Glutamatergic neuron (in vitro differentiated cells): ENCODE results near the gene CSAD. TPM values are rescaled to one million over a fixed set of nuclear protein-coding genes. Genes with fewer than 3 reads are reported as not detected.
A peak's percentile ranks its signal among the peaks of the same experiment; 100 is the strongest.

ENCODE experiments used
- DNase-seq: peaks from one replicate; pipeline ENCODE4 v3.0.0; 2022
- H3K27ac Mint-ChIP-seq: one replicate; pipeline ENCODE4 v1.8.0; 2020; ENCODE audit warnings: mild to moderate bottlenecking, mixed read lengths, inconsistent platforms; ENCODE audit not compliant: unreplicated experiment
- H3K27me3 Mint-ChIP-seq: one replicate; pipeline ENCODE4 v1.8.0; 2020; ENCODE audit warnings: mild to moderate bottlenecking, moderate library complexity, mixed read lengths, inconsistent platforms; ENCODE audit not compliant: unreplicated experiment
- H3K36me3 Mint-ChIP-seq: one replicate; pipeline ENCODE4 v1.8.0; 2020; ENCODE audit warnings: mild to moderate bottlenecking, mixed read lengths, inconsistent platforms; ENCODE audit not compliant: unreplicated experiment
- H3K4me1 Mint-ChIP-seq: one replicate; pipeline ENCODE4 v1.8.0; 2020; ENCODE audit warnings: mild to moderate bottlenecking, low read depth, mixed read lengths, inconsistent platforms; ENCODE audit not compliant: unreplicated experiment
- H3K4me3 Mint-ChIP-seq: one replicate; pipeline ENCODE4 v1.8.0; 2020; ENCODE audit warnings: mild to moderate bottlenecking, mixed read lengths, inconsistent platforms; ENCODE audit not compliant: unreplicated experiment
- H3K9me3 Mint-ChIP-seq: one replicate; pipeline ENCODE4 v1.8.0; 2020; ENCODE audit warnings: mild to moderate bottlenecking, moderate library complexity, mixed read lengths, inconsistent platforms; ENCODE audit not compliant: unreplicated experiment
- CTCF ChIP-seq: fragments of 200-600 bp; sonication (generic); IDR thresholded peaks from one replicate; pipeline ENCODE4 v1.5.0; 2021; ENCODE audit not compliant: partially characterized antibody, unreplicated experiment
- total RNA-seq: library from RNA; stranded (reverse); fragmentation: NEBNext Ultra II Directional; extraction: Animal tissue kit (Norgen Biotek cat#: 25700); gene quantifications from one replicate; pipeline ENCODE4 v1.2.1, GENCODE V29; 2021; ENCODE audit not compliant: unreplicated experiment

Gene CSAD
- total RNA-seq, 1 donor from 2014 or later = 34.5 TPM

GRCh38 chr12:53221203-53222080 lies 40.7 kb upstream of the CSAD start:
- peaks cover 15% of the 10 kb centered on the region for H3K9me3 Mint-ChIP-seq
- peaks cover 28% of the 10 kb centered on the region for H3K27me3 Mint-ChIP-seq
- H3K4me3 Mint-ChIP-seq = peak overlapping the region; percentile 89
- H3K4me1 Mint-ChIP-seq = peaks cover 13% of the 10 kb centered on the region
- no peaks in the 10 kb centered on the region for H3K36me3 Mint-ChIP-seq
- peak; percentile 71 for DNase-seq
- TF ChIP-seq CTCF = no peak
- no peak overlapping the region for H3K27ac Mint-ChIP-seq

- DNase-seq = peak; percentile 75
- Mint-ChIP-seq H3K36me3 (no peaks in the 10 kb centered on the region), H3K4me1 (peaks cover 15% of the 10 kb centered on the region), H3K27ac (no peak overlapping the region), H3K27me3 (peaks cover 32% of the 10 kb centered on the region), H3K4me3 (peak overlapping the region; percentile 91), H3K9me3 (peaks cover 14% of the 10 kb centered on the region)
- TF ChIP-seq CTCF = no peak
Measured at GRCh38 chr12:53220694-53221202, 40.0 kb upstream of the CSAD start.

GRCh38 chr12:53219956-53220693 lies 39.4 kb upstream of the CSAD start:
- DNase-seq = peak; percentile 48
- TF ChIP-seq CTCF = no peak
- Mint-ChIP-seq H3K36me3 (no peaks in the 10 kb centered on the region), H3K4me1 (peaks cover 13% of the 10 kb centered on the region), H3K9me3 (peaks cover 14% of the 10 kb centered on the region), H3K27me3 (peaks cover 31% of the 10 kb centered on the region), H3K27ac (no peak overlapping the region), H3K4me3 (peak overlapping the region; percentile 91)

GRCh38 chr12:53219292-53219955 lies 38.7 kb upstream of the CSAD start:
- no peak for DNase-seq
- no peak for TF ChIP-seq CTCF
- peaks cover 13% of the 10 kb centered on the region for H3K4me1 Mint-ChIP-seq
- H3K9me3 Mint-ChIP-seq = peaks cover 14% of the 10 kb centered on the region
- peaks cover 26% of the 10 kb centered on the region for H3K27me3 Mint-ChIP-seq
- no peaks in the 10 kb centered on the region for H3K36me3 Mint-ChIP-seq
- no peak overlapping the region for H3K27ac Mint-ChIP-seq
- H3K4me3 Mint-ChIP-seq = peak overlapping the region; percentile 18
